ENCODE measurements around the gene DNAAF5.

The DNAAF5 gene

DNA sequence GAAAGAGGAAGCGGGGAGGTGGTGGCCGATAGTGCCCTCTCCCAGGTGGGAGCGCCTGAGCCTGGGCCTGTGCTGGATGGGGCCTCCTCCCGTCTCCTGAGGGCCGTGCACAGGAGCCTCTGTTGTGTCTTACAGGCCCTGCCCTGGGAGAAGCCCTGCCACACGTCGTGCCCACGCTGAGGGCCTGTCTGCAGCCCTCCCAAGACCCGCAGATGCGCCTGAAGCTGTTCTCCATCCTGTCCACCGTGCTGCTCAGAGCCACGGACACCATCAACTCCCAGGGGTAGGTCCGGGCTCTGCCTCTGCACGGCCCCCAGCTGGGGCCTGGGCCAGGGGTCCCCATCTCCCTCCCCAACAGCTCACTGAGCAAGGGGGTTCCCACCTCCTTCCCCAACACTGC is 43.8 kb downstream of the DNAAF5 start:
- no CpG with 5 or more reads among the region's 14 CpGs for WGBS, 2 donors (ENCODE audit: extremely low coverage in 2 of 2, insufficient read length in 2 of 2, insufficient replicate concordance in 1 of 2)
- no peak overlapping the region for H2BK120ac ChIP-seq (ENCODE audit: low read depth, low read length)
- H3K4ac ChIP-seq (ENCODE audit: low read length): no peak overlapping the region
- no peak overlapping the region for H2BK12ac ChIP-seq (ENCODE audit: low read length)
- H3K79me1 ChIP-seq (ENCODE audit: low read depth, low read length): peaks cover 9% of the 10 kb centered on the region
- no peaks in the 10 kb centered on the region for H3K27me3 ChIP-seq (ENCODE audit: control insufficient read depth in 3 of 3, insufficient read depth in 3 of 3, low read depth in 1 of 3, low read length in 3 of 3)
- H3K18ac ChIP-seq (ENCODE audit: low read length): no peak overlapping the region
- H2BK15ac ChIP-seq (ENCODE audit: low read length): no peak overlapping the region
- peaks cover 29 to 81% of the 10 kb centered on the region in 2 donors for H3K36me3 ChIP-seq (replicated peaks in 1 of 2; ENCODE audit: control insufficient read depth in 2 of 2, insufficient read depth in 2 of 2, low read length in 2 of 2)
- no peaks in the 10 kb centered on the region for H3K4me1 ChIP-seq (ENCODE audit: control insufficient read depth in 2 of 2, insufficient read depth in 1 of 2, low read depth in 1 of 2, low read length in 2 of 2)
- no peak overlapping the region for H3K23ac ChIP-seq (ENCODE audit: low read depth, low read length, poor library complexity)
- no peak overlapping the region for H3K14ac ChIP-seq (ENCODE audit: low read length)
- no peak overlapping the region for H2AFZ ChIP-seq (ENCODE audit: low read length)
- no peak overlapping the region for H3K4me3 ChIP-seq (ENCODE audit: low read length in 2 of 2)
- H4K8ac ChIP-seq (ENCODE audit: low read depth, low read length): no peak overlapping the region
- H3K9ac ChIP-seq (ENCODE audit: low read depth, low read length, poor library complexity): no peak overlapping the region
- no peak overlapping the region for H3K27ac ChIP-seq (replicated peaks; ENCODE audit: low read length)
- no peak overlapping the region for H4K91ac ChIP-seq (ENCODE audit: low read depth, low read length, poor library complexity)
- no peak overlapping the region for H2AK5ac ChIP-seq (ENCODE audit: low read depth, low read length)
- no peak for DNase-seq (ENCODE audit: low spot score)
- H3K4me2 ChIP-seq (ENCODE audit: insufficient read depth, low read length, poor library complexity, severe bottlenecking): no peak overlapping the region
- no peak overlapping the region for H2BK5ac ChIP-seq (ENCODE audit: low read length)
- peaks cover 2% of the 10 kb centered on the region in 2 donors for H3K9me3 ChIP-seq (replicated peaks in 1 of 2; ENCODE audit: control insufficient read depth in 2 of 2, insufficient read depth in 1 of 2, low read depth in 1 of 2, low read length in 2 of 2)

- H2AK5ac ChIP-seq (ENCODE audit: low read depth, low read length): no peak overlapping the region
- no peak overlapping the region for H2BK5ac ChIP-seq (ENCODE audit: low read length)
- H3K36me3 ChIP-seq (replicated peaks in 1 of 2; ENCODE audit: control insufficient read depth in 2 of 2, insufficient read depth in 2 of 2, low read length in 2 of 2): peaks cover 29 to 81% of the 10 kb centered on the region in 2 donors
- H3K4me1 ChIP-seq (ENCODE audit: control insufficient read depth in 2 of 2, insufficient read depth in 1 of 2, low read depth in 1 of 2, low read length in 2 of 2): no peaks in the 10 kb centered on the region
- no peak overlapping the region for H4K8ac ChIP-seq (ENCODE audit: low read depth, low read length)
- H2AFZ ChIP-seq (ENCODE audit: low read length): no peak overlapping the region
- WGBS, 2 donors (ENCODE audit: extremely low coverage in 2 of 2, insufficient read length in 2 of 2, insufficient replicate concordance in 1 of 2): no CpG with 5 or more reads among the region's 7 CpGs
- H2BK120ac ChIP-seq (ENCODE audit: low read depth, low read length): no peak overlapping the region
- no peaks in the 10 kb centered on the region for H3K27me3 ChIP-seq (ENCODE audit: control insufficient read depth in 3 of 3, insufficient read depth in 3 of 3, low read depth in 1 of 3, low read length in 3 of 3)
- no peak overlapping the region for H3K27ac ChIP-seq (replicated peaks; ENCODE audit: low read length)
- no peak overlapping the region for H3K4me3 ChIP-seq (ENCODE audit: low read length in 2 of 2)
- H3K18ac ChIP-seq (ENCODE audit: low read length): no peak overlapping the region
- no peak overlapping the region for H3K14ac ChIP-seq (ENCODE audit: low read length)
- H4K91ac ChIP-seq (ENCODE audit: low read depth, low read length, poor library complexity): no peak overlapping the region
- no peak overlapping the region for H2BK12ac ChIP-seq (ENCODE audit: low read length)
- H3K9ac ChIP-seq (ENCODE audit: low read depth, low read length, poor library complexity): no peak overlapping the region
- no peak for DNase-seq (ENCODE audit: low spot score)
- H3K9me3 ChIP-seq (replicated peaks in 1 of 2; ENCODE audit: control insufficient read depth in 2 of 2, insufficient read depth in 1 of 2, low read depth in 1 of 2, low read length in 2 of 2): peaks cover 0 to 1% of the 10 kb centered on the region in 2 donors
- no peak overlapping the region for H3K4me2 ChIP-seq (ENCODE audit: insufficient read depth, low read length, poor library complexity, severe bottlenecking)
- no peak overlapping the region for H3K23ac ChIP-seq (ENCODE audit: low read depth, low read length, poor library complexity)
- peaks cover 9% of the 10 kb centered on the region for H3K79me1 ChIP-seq (ENCODE audit: low read depth, low read length)
- no peak overlapping the region for H2BK15ac ChIP-seq (ENCODE audit: low read length)
- no peak overlapping the region for H3K4ac ChIP-seq (ENCODE audit: low read length)
Observed at GRCh38 chr7:770741-771166, 44.3 kb downstream of the DNAAF5 start.

DNA sequence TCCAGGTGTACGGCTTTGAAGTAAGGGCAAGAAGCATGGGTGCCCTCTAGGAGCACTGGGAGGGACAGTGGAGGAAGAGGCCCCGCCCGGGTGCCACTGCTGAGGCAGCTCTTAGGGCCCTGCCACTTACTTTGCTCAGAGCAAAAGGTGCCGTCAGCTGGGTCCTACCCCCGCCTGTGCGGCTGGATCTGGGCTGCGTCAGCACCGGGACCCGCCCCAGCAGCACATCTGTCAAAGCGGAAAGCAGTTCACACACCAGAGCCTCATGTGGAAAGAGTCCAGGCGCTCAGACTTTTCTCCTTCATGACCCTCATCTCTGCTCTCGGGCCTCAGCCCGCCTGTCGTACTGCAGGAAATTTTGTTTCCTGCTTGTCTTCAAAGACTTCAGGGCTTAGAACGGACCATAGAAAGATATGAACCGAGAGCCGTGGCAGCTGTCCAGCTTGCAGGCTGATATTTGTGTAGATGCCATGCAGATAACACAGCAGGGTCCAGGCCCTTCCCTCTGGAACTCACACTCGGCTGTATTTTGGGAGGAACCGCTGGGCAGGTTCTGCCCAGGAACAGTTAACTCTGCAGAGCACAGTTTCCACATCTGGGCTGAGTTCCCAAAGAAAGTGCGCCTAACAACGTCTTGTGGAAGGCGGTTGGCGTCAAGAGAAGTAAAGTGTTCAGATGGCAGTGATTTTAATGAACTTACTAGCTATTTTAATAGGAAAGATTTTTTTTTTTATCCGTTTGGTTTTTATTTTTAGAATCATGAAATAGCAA is 44.9 kb downstream of the DNAAF5 start:
- DNase-seq (ENCODE audit: low spot score): no peak
- no peak overlapping the region for H3K27ac ChIP-seq (replicated peaks; ENCODE audit: low read length)
- H3K4me1 ChIP-seq (ENCODE audit: control insufficient read depth in 2 of 2, insufficient read depth in 1 of 2, low read depth in 1 of 2, low read length in 2 of 2): no peaks in the 10 kb centered on the region
- H3K4me3 ChIP-seq (ENCODE audit: low read length in 2 of 2): no peak overlapping the region
- H3K4me2 ChIP-seq (ENCODE audit: insufficient read depth, low read length, poor library complexity, severe bottlenecking): no peak overlapping the region
- H3K9me3 ChIP-seq (replicated peaks in 1 of 2; ENCODE audit: control insufficient read depth in 2 of 2, insufficient read depth in 1 of 2, low read depth in 1 of 2, low read length in 2 of 2): peaks cover 0 to 1% of the 10 kb centered on the region in 2 donors
- no peaks in the 10 kb centered on the region for H3K27me3 ChIP-seq (ENCODE audit: control insufficient read depth in 3 of 3, insufficient read depth in 3 of 3, low read depth in 1 of 3, low read length in 3 of 3)
- no peak overlapping the region for H4K91ac ChIP-seq (ENCODE audit: low read depth, low read length, poor library complexity)
- no peak overlapping the region for H3K18ac ChIP-seq (ENCODE audit: low read length)
- no peak overlapping the region for H2BK12ac ChIP-seq (ENCODE audit: low read length)
- H2BK15ac ChIP-seq (ENCODE audit: low read length): no peak overlapping the region
- no peak overlapping the region for H2AFZ ChIP-seq (ENCODE audit: low read length)
- no peak overlapping the region for H2AK5ac ChIP-seq (ENCODE audit: low read depth, low read length)
- H3K79me1 ChIP-seq (ENCODE audit: low read depth, low read length): peaks cover 9% of the 10 kb centered on the region
- no peak overlapping the region for H2BK5ac ChIP-seq (ENCODE audit: low read length)
- H4K8ac ChIP-seq (ENCODE audit: low read depth, low read length): no peak overlapping the region
- no peak overlapping the region for H3K23ac ChIP-seq (ENCODE audit: low read depth, low read length, poor library complexity)
- H3K14ac ChIP-seq (ENCODE audit: low read length): no peak overlapping the region
- no peak overlapping the region for H3K4ac ChIP-seq (ENCODE audit: low read length)
- no peak overlapping the region for H3K9ac ChIP-seq (ENCODE audit: low read depth, low read length, poor library complexity)
- H2BK120ac ChIP-seq (ENCODE audit: low read depth, low read length): no peak overlapping the region
- no CpG with 5 or more reads among the region's 24 CpGs for WGBS, 2 donors (ENCODE audit: extremely low coverage in 2 of 2, insufficient read length in 2 of 2, insufficient replicate concordance in 1 of 2)
- H3K36me3 ChIP-seq (replicated peaks in 1 of 2; ENCODE audit: control insufficient read depth in 2 of 2, insufficient read depth in 2 of 2, low read length in 2 of 2): peaks cover 29 to 80% of the 10 kb centered on the region in 2 donors

GRCh38 chr7:772005-772294 is 45.5 kb downstream of the DNAAF5 start:
- no peak overlapping the region for H3K4me3 ChIP-seq (ENCODE audit: low read length in 2 of 2)
- H3K4me1 ChIP-seq (ENCODE audit: control insufficient read depth in 2 of 2, insufficient read depth in 1 of 2, low read depth in 1 of 2, low read length in 2 of 2): no peaks in the 10 kb centered on the region
- no peak overlapping the region for H3K4me2 ChIP-seq (ENCODE audit: insufficient read depth, low read length, poor library complexity, severe bottlenecking)
- H2BK15ac ChIP-seq (ENCODE audit: low read length): no peak overlapping the region
- WGBS, 2 donors (ENCODE audit: extremely low coverage in 2 of 2, insufficient read length in 2 of 2, insufficient replicate concordance in 1 of 2): no CpG with 5 or more reads among the region's 11 CpGs
- H3K9me3 ChIP-seq (replicated peaks in 1 of 2; ENCODE audit: control insufficient read depth in 2 of 2, insufficient read depth in 1 of 2, low read depth in 1 of 2, low read length in 2 of 2): no peaks in the 10 kb centered on the region
- H4K8ac ChIP-seq (ENCODE audit: low read depth, low read length): no peak overlapping the region
- H2BK12ac ChIP-seq (ENCODE audit: low read length): no peak overlapping the region
- no peak overlapping the region for H3K9ac ChIP-seq (ENCODE audit: low read depth, low read length, poor library complexity)
- H3K27ac ChIP-seq (replicated peaks; ENCODE audit: low read length): no peak overlapping the region
- H2AK5ac ChIP-seq (ENCODE audit: low read depth, low read length): no peak overlapping the region
- DNase-seq (ENCODE audit: low spot score): no peak
- H4K91ac ChIP-seq (ENCODE audit: low read depth, low read length, poor library complexity): no peak overlapping the region
- H2BK120ac ChIP-seq (ENCODE audit: low read depth, low read length): no peak overlapping the region
- H3K4ac ChIP-seq (ENCODE audit: low read length): no peak overlapping the region
- H3K18ac ChIP-seq (ENCODE audit: low read length): no peak overlapping the region
- no peak overlapping the region for H3K23ac ChIP-seq (ENCODE audit: low read depth, low read length, poor library complexity)
- H3K36me3 ChIP-seq (replicated peaks in 1 of 2; ENCODE audit: control insufficient read depth in 2 of 2, insufficient read depth in 2 of 2, low read length in 2 of 2): peaks cover 32 to 81% of the 10 kb centered on the region in 2 donors
- no peak overlapping the region for H2BK5ac ChIP-seq (ENCODE audit: low read length)
- peaks cover 9% of the 10 kb centered on the region for H3K79me1 ChIP-seq (ENCODE audit: low read depth, low read length)
- no peak overlapping the region for H2AFZ ChIP-seq (ENCODE audit: low read length)
- no peak overlapping the region for H3K14ac ChIP-seq (ENCODE audit: low read length)
- H3K27me3 ChIP-seq (ENCODE audit: control insufficient read depth in 3 of 3, insufficient read depth in 3 of 3, low read depth in 1 of 3, low read length in 3 of 3): no peaks in the 10 kb centered on the region

Measured in neuronal stem cell (in vitro differentiated cells).